K562 (cell line): Measurements from ENCODE around the gene ZNF646. TPM values are rescaled to one million over a fixed set of nuclear protein-coding genes. Genes with fewer than 3 reads are reported as not detected.

Experiments used
- ATF6 ChIP-seq: sonication (generic); formaldehyde crosslinking; IDR thresholded peaks from 2 replicates; pipeline ENCODE4 v1.4.0; 2020; ENCODE audit warnings: mild to moderate bottlenecking, missing genetic modification reagents
- CREB3L1 ChIP-seq: fragments of 450-650 bp; IDR thresholded peaks from 2 replicates; pipeline ENCODE4 v1.6.1; 2014; ENCODE audit warnings: low read depth, mild to moderate bottlenecking, moderate library complexity, borderline replicate concordance
- DNMT1 ChIP-seq: fragments of 450-650 bp; IDR thresholded peaks from 2 replicates; pipeline ENCODE4 v1.6.1; 2016; ENCODE audit warnings: antibody characterized with exemption, mild to moderate bottlenecking
- EP300 ChIP-seq: IDR thresholded peaks from 2 replicates; pipeline ENCODE4 v1.6.1; 2012; ENCODE audit warnings: low read length, improper control_type of control experiment
- FOS ChIP-seq: IDR thresholded peaks from 3 replicates; pipeline ENCODE4 v1.6.1; 2011; ENCODE audit not compliant: insufficient read length; ENCODE audit errors: extremely low read depth
- KHSRP ChIP-seq: fragments of 450-650 bp; IDR thresholded peaks from 2 replicates; pipeline ENCODE4 v1.6.1; 2017
- NR0B1 ChIP-seq: fragments of 450-650 bp; IDR thresholded peaks from one replicate; pipeline ENCODE4 v1.6.1; 2018; ENCODE audit warnings: mild to moderate bottlenecking, moderate library complexity; ENCODE audit not compliant: partially characterized antibody
- SMAD4 ChIP-seq: fragments of 250-450 bp; sonication (Bioruptor Pico); conservative IDR thresholded peaks from 2 replicates; pipeline ENCODE4 v1.8.0; 2021; ENCODE audit warnings: inconsistent platforms, mild to moderate bottlenecking, moderate library complexity
- SREBF1 ChIP-seq: fragments of 150-350 bp; IDR thresholded peaks from 2 replicates; pipeline ENCODE4 v1.6.1; 2014; ENCODE audit warnings: antibody characterized with exemption, low read depth, low read length, borderline replicate concordance
- STAG1 ChIP-seq: sonication (generic); formaldehyde crosslinking; IDR thresholded peaks from 2 replicates; pipeline ENCODE4 v1.5.0; 2020; ENCODE audit warnings: missing genetic modification reagents, borderline replicate concordance
- TARDBP ChIP-seq: fragments of 450-650 bp; IDR thresholded peaks from 2 replicates; pipeline ENCODE4 v1.6.1; 2016
- USF2 ChIP-seq: sonication (generic); formaldehyde crosslinking; IDR thresholded peaks from 2 replicates; pipeline ENCODE4 v1.5.0; 2020; ENCODE audit warnings: missing genetic modification reagents
- ZFP30 ChIP-seq: fragments of 250-450 bp; sonication (Bioruptor Pico); IDR thresholded peaks from 2 replicates; pipeline ENCODE4 v1.8.0; 2022; ENCODE audit warnings: moderate library complexity, mild to moderate bottlenecking, inconsistent platforms, borderline replicate concordance
- ZKSCAN3 ChIP-seq: fragments of 250-450 bp; sonication (Bioruptor Pico); IDR thresholded peaks from 2 replicates; pipeline ENCODE4 v1.4.0; 2020
- ZNF134 ChIP-seq: fragments of 250-450 bp; sonication (Bioruptor Pico); conservative IDR thresholded peaks from 2 replicates; pipeline ENCODE4 v1.4.0; 2020
- ZNF146 ChIP-seq: IDR thresholded peaks from one replicate; pipeline ENCODE4 v1.6.1; 2018; ENCODE audit warnings: missing compliant biosample characterization; ENCODE audit not compliant: unreplicated experiment
- ZNF224 ChIP-seq: sonication (generic); formaldehyde crosslinking; IDR thresholded peaks from 2 replicates; pipeline ENCODE4 v1.8.0; 2022; ENCODE audit warnings: mild to moderate bottlenecking, missing genetic modification reagents
- polyA plus RNA-seq, 8 experiments: library from polyadenylated mRNA; depleted of rRNA in 4 of 8; stranded (reverse) in 5 of 8; unstranded in 3 of 8; fragments of >200 nt; fragmentation: Nextera tagmentation in 2 of 8; fragmentation: Illumina TruSeq in 1 of 8; extraction: Ambion mirVana in 2 of 8; extraction: Trizol in 1 of 8; gene quantifications; 2 replicates each; pipeline versions ENCODE4 v1.2.1 to v1.2.3, GENCODE V29; 2011 to 2014; ENCODE audit warnings: inconsistent platforms in 1 of 8, missing spikeins in 1 of 8
- total RNA-seq, 7 experiments: library from RNA; depleted of rRNA in 6 of 7; stranded (reverse); fragments of >200 nt in 6 of 7; fragmentation: Illumina TruSeq in 2 of 7; extraction: Trizol in 2 of 7; gene quantifications; 2 replicates each; pipeline versions ENCODE4 v1.2.1 to v1.2.3, GENCODE V29; 2011 to 2021; ENCODE audit warnings: low replicate concordance in 1 of 7
- TF ChIP-seq, protein P1 (sequence below): fragments of 450-650 bp; IDR thresholded peaks from 2 replicates; pipeline ENCODE4 v1.6.1; 2018; ENCODE audit warnings: mild to moderate bottlenecking, low read depth; ENCODE audit not compliant: partially characterized antibody
- TF ChIP-seq, protein P2 (sequence below): fragments of 450-650 bp; IDR thresholded peaks from 2 replicates; pipeline ENCODE4 v1.6.1; 2016; ENCODE audit warnings: low read depth, mild to moderate bottlenecking, moderate library complexity

Gene ZNF646
- total and polyA plus RNA-seq, 9 of the 15 experiments (the other 6 are each of a cell fraction or from before 2014, with no cell fraction given), result 0.08 to 20.6 (median 8.0) TPM

GRCh38 chr16:31073970-31074813 is at the start of gene ZNF646, which contains the start of gene ZNF668 (continued):
- TF ChIP-seq SREBF1, result no peak
- no peak for TF ChIP-seq USF2 (CRISPR knock-in tag)
- TF ChIP-seq ATF6, result no peak
- TF ChIP-seq KHSRP, result 0 out of 2 replicates have a peak, but pooled peaks have one; percentile 20
- no peak for TF ChIP-seq FOS
- TF ChIP-seq, protein P1, sequence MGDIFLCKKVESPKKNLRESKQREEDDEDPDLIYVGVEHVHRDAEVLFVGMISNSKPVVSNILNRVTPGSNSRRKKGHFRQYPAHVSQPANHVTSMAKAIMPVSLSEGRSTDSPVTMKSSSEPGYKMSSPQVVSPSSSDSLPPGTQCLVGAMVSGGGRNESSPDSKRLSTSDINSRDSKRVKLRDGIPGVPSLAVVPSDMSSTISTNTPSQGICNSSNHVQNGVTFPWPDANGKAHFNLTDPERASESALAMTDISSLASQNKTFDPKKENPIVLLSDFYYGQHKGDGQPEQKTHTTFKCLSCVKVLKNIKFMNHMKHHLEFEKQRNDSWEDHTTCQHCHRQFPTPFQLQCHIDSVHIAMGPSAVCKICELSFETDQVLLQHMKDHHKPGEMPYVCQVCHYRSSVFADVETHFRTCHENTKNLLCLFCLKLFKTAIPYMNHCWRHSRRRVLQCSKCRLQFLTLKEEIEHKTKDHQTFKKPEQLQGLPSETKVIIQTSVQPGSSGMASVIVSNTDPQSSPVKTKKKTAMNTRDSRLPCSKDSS, result no peak
- TF ChIP-seq, protein P2, sequence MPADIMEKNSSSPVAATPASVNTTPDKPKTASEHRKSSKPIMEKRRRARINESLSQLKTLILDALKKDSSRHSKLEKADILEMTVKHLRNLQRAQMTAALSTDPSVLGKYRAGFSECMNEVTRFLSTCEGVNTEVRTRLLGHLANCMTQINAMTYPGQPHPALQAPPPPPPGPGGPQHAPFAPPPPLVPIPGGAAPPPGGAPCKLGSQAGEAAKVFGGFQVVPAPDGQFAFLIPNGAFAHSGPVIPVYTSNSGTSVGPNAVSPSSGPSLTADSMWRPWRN, result peak; percentile 37; the same call in 1 of the 2 replicates
- TF ChIP-seq ZNF146 (CRISPR knock-in tag), result no peak
- TF ChIP-seq STAG1 (CRISPR knock-in tag), result no peak
- no peak for TF ChIP-seq ZNF134 (CRISPR knock-in tag)
- TF ChIP-seq ZKSCAN3, result no peak
- peak; percentile 53; the same call in 1 of the 2 replicates for TF ChIP-seq SMAD4 (CRISPR knock-in tag)
- TF ChIP-seq CREB3L1, result peak; percentile 77
- no peak for TF ChIP-seq ZFP30 (CRISPR knock-in tag)
- no peak for TF ChIP-seq NR0B1
- TF ChIP-seq EP300, result peak; percentile 45
- TF ChIP-seq TARDBP, result peak; percentile 67; the same call in 1 of the 2 replicates
- 0 out of 2 replicates have a peak, but pooled peaks have one; percentile 63 for TF ChIP-seq DNMT1
- TF ChIP-seq ZNF224 (CRISPR knock-in tag), result no peak
